ENCODE measurements around the gene FBXO11. TPM values are rescaled to one million over a fixed set of nuclear protein-coding genes. Genes with fewer than 3 reads are reported as not detected.

The FBXO11 gene
- total RNA-seq, 2 donors from 2014 or later: 71.9 to 84.5 TPM

- Histone ChIP-seq H3K4me3 (ENCODE audit: low read length) (no peak overlapping the region), H3K36me3 (ENCODE audit: control insufficient read depth, insufficient read depth, low read length) (no peaks in the 10 kb centered on the region), H3K4me1 (ENCODE audit: control insufficient read depth, insufficient read depth, low read length) (peaks cover 6% of the 10 kb centered on the region), H3K9ac (ENCODE audit: extremely low read depth, low read length, poor library complexity, severe bottlenecking) (no peak overlapping the region), H3K27me3 (ENCODE audit: control insufficient read depth, insufficient read depth, low read length, poor library complexity, severe bottlenecking) (no peaks in the 10 kb centered on the region), H3K27ac (ENCODE audit: low read depth, low read length) (no peak overlapping the region), H3K9me3 (ENCODE audit: control insufficient read depth, low read length) (peaks cover 42% of the 10 kb centered on the region)
- Mint-ChIP-seq H3K9me3 (peaks cover 35% of the 10 kb centered on the region), H3K4me3 (no peak overlapping the region), H3K27me3 (ENCODE audit: insufficient read depth) (no peaks in the 10 kb centered on the region), H3K4me1 (peaks cover 34% of the 10 kb centered on the region), H3K36me3 (ENCODE audit: low read depth) (peaks cover 23% of the 10 kb centered on the region), H3K27ac (peak overlapping the region; percentile 58)
- 94% methylated on average over 2 of the region's 2 CpGs; no CpG with 5 or more reads in 1 of the 2 experiments for WGBS, 2 experiments (ENCODE audit: insufficient coverage in 1 of 2, insufficient read length in 1 of 2)
- no peak for DNase-seq
- no peak for TF ChIP-seq CTCF (conservative IDR thresholded peaks at IDR 0.05)
Measured at GRCh38 chr2:47744074-47744473, 162.2 kb downstream of the FBXO11 start.

DNA sequence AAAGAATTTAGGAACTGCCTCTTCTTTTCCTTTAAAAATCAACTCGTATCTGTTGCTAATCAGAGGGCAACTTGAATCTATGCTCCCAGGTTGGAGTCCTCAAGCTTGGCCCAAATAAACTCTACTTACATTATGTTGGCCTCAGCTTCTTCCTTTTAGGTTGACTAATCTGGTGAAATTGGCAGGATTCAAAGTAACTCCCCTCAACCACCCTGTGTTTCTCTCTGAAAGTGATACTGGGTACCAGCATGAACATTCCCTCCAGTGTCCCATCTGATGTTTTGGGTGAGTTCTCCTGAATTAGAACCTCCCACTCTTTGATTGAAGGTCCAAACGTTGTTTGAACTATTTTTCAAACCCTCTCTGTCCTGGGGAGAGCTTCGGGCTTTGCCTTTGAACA is 164.7 kb downstream of the FBXO11 start:
- H3K27ac ChIP-seq (ENCODE audit: low read depth, low read length): no peak overlapping the region
- Mint-ChIP-seq H3K27me3 (ENCODE audit: insufficient read depth) (no peaks in the 10 kb centered on the region), H3K4me1 (peaks cover 50% of the 10 kb centered on the region), H3K36me3 (ENCODE audit: low read depth) (peaks cover 6% of the 10 kb centered on the region), H3K27ac (peak overlapping the region; percentile 92), H3K4me3 (no peak overlapping the region), H3K9me3 (peaks cover 11% of the 10 kb centered on the region)
- H3K4me1 ChIP-seq (ENCODE audit: control insufficient read depth, insufficient read depth, low read length): peaks cover 6% of the 10 kb centered on the region
- H3K9me3 ChIP-seq (ENCODE audit: control insufficient read depth, low read length): peaks cover 18% of the 10 kb centered on the region
- H3K4me3 ChIP-seq (ENCODE audit: low read length): no peak overlapping the region
- DNase-seq: no peak
- 56 to 58% methylated on average over 1 to 3 of the region's 3 CpGs for WGBS, 2 experiments (ENCODE audit: insufficient coverage in 1 of 2, insufficient read length in 1 of 2)
- H3K36me3 ChIP-seq (ENCODE audit: control insufficient read depth, insufficient read depth, low read length): no peaks in the 10 kb centered on the region
- TF ChIP-seq CTCF (conservative IDR thresholded peaks at IDR 0.05): no peak
- peak overlapping the region; percentile 3 for H3K9ac ChIP-seq (ENCODE audit: extremely low read depth, low read length, poor library complexity, severe bottlenecking)
- H3K27me3 ChIP-seq (ENCODE audit: control insufficient read depth, insufficient read depth, low read length, poor library complexity, severe bottlenecking): no peaks in the 10 kb centered on the region

DNA sequence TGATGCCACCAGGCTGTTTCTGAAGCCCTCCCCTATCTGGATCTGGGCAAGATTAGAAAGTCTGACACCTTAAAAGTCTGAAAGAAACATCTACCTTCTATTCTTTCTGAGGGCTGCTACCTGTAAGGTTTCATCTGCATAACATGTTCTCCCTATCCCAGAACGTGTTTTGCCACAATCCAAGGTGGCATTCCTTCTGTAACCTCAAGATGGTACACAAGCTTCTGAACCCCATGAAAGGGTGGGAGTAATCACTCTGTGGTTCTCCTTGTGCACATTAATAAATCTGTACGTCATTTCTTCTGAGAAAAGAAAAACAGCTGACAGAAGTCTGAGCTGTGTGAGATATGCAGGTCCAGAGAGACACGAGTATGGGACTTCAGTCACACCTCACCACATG is 165.2 kb downstream of the FBXO11 start:
- DNase-seq: no peak
- peaks cover 7% of the 10 kb centered on the region for H3K9me3 Mint-ChIP-seq
- peaks cover 50% of the 10 kb centered on the region for H3K4me1 Mint-ChIP-seq
- peak overlapping the region; percentile 92 for H3K27ac Mint-ChIP-seq
- TF ChIP-seq CTCF (conservative IDR thresholded peaks at IDR 0.05): no peak
- Histone ChIP-seq H3K4me3 (ENCODE audit: low read length) (peak overlapping the region; percentile 15), H3K36me3 (ENCODE audit: control insufficient read depth, insufficient read depth, low read length) (no peaks in the 10 kb centered on the region), H3K27me3 (ENCODE audit: control insufficient read depth, insufficient read depth, low read length, poor library complexity, severe bottlenecking) (no peaks in the 10 kb centered on the region), H3K27ac (ENCODE audit: low read depth, low read length) (peak overlapping the region; percentile 22), H3K9ac (ENCODE audit: extremely low read depth, low read length, poor library complexity, severe bottlenecking) (peak overlapping the region; percentile 3), H3K4me1 (ENCODE audit: control insufficient read depth, insufficient read depth, low read length) (peaks cover 6% of the 10 kb centered on the region), H3K9me3 (ENCODE audit: control insufficient read depth, low read length) (peaks cover 13% of the 10 kb centered on the region)
- peaks cover 3% of the 10 kb centered on the region for H3K36me3 Mint-ChIP-seq (ENCODE audit: low read depth)
- 74 to 90% methylated on average over 3 of the region's 3 CpGs for WGBS, 2 experiments (ENCODE audit: insufficient coverage in 1 of 2, insufficient read length in 1 of 2)
- no peak overlapping the region for H3K4me3 Mint-ChIP-seq
- no peaks in the 10 kb centered on the region for H3K27me3 Mint-ChIP-seq (ENCODE audit: insufficient read depth)

Other genes starting within 250 kb of the FBXO11 start
- 100 to 1,000 TPM; 363 to 368 TPM for gene MSH6, start 123.4 kb downstream of the FBXO11 start, total RNA-seq

All from endodermal cell (in vitro differentiated cells).